GM19099 (cell line): ENCODE measurements around the gene VMP1.

Source experiments
- POLR2A ChIP-seq: IDR thresholded peaks from 3 replicates; pipeline ENCODE4 v1.6.1; 2011; ENCODE audit warnings: low read depth; ENCODE audit not compliant: insufficient read length; ENCODE audit errors: extremely low read depth

VMP1 gene

GRCh38 chr17:59695945-59696681, 11.3 kb upstream of the VMP1 start:
- no peak for TF ChIP-seq POLR2A

DNA sequence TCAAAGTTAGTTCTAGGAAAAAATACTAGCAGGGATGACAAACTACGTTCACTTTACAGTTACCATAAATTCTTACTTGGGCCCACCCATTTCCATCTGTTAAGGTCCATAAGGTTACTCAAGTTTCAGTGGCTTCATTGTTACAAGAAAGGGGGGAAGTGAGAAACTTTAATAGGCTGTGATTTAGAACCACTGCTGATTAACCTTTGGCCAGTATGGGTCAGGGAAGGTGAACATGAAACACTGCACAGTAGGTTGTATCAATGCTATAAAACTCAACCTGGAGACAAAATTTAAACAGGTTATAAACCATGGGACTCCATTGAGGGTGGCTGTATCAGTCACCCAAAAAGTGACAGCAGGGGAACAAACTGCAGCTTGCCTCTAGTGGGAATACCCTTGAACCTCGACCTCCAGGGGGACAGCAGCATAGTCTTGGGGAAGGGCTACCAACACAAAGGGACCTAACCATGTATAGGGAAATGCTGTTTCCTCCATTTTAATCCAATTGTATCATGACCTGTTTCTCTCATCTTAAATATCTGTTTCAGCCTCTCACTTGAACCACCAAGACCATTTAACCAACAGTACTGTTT, 10.7 kb upstream of the VMP1 start:
- peak; percentile 21 for TF ChIP-seq POLR2A

DNA sequence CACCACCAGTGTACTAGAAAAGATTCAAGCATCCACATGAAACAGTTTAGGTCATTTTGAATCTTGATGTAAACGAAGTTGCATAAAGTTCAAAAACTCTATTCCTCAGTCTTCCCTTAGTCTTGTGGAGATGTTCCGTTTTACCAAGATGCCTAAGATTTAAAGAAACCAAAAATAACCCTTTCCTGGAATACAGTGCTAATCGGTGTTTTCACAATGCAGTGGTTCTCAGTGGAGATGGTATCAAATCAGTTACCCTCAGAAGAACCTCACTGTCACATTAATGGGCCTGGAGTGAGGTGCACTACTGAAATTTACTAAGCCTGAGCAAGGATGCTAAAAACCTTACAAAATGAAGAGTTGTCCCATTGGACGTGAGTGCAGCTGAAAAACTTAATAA, 9.3 kb upstream of the VMP1 start:
- no peak for TF ChIP-seq POLR2A

DNA sequence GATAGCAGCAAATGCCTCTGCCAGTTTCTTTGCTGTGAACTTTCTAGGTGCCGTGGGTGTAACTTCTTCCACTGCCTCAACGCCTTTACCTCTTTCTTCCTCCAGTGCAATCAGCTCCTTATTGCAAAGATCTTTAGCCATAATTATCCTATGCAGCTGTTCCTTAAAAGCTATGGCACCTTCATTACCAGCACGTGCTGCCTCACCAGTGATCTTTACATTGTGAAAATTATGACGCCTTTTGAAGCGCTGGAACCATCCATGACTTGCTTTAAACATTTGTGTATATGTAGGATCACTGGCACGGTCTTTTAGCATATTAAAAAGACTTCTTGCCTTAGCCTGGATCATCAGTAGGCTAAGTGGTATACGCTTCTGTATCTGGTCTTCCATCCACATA, 8.2 kb upstream of the VMP1 start:
- TF ChIP-seq POLR2A, result no peak

DNA sequence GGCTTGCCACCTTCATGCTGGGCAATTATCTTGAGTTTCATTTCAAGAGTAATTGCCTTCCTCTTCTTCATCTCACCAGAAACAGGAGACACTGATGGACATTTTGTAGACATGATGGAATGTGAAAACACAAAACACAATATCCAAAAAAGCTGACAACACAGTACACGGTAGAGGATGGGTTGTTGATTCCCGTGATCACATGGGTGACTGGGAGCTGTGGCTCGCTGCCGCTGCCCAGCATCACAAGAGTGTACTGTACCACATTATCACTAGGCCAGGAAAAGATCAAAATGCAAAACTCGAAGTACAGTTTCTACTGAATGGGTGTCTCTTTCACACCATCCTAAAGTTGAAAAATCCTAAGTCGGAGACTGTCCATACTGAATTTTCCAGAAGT, 7.7 kb upstream of the VMP1 start:
- TF ChIP-seq POLR2A, result no peak

- no peak for TF ChIP-seq POLR2A
These were observed 5.2 kb upstream of the VMP1 start for GRCh38 chr17:59702304-59702703.

GRCh38 chr17:59707971-59708430, 547 bp downstream of the VMP1 start:
- TF ChIP-seq POLR2A, result no peak

DNA sequence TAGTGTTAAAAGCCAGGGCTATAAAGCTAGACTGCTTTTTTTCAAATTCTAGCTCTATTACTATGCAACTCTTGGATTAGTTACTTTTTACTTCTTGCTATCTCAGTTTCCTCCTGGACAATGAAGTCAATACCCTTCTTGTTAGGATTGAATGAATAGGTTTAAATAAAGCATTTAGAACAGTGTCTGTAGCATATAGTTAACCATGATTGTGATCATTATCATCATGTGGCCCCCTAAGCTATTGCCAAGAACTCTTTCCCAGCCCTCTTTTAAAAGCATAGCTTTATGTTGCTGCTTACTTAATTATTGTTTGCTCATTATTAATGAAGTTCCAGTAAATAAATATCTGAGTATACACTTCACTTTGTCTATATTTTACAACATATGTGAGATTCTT, 4.5 kb downstream of the VMP1 start:
- no peak for TF ChIP-seq POLR2A

GRCh38 chr17:59712862-59713261, 5.4 kb downstream of the VMP1 start:
- TF ChIP-seq POLR2A, result no peak

DNA sequence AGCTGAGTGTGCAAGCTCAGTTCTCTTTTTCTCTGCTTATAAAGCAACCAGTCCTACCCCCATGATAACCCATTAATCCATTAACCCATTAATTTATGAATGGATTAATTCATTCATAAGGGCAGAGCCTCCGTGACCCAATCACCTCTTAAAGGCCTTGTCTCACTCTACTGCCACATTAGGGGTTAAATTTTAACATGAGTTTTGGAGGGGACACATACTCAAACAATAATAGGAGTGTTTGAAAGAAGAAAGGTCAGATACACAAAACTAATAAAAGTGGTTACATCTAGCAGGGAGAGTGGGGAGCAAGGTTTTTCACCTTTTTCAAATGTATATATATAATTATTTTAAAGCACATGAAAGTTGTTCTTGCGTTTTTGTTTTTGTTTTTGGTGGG, 6.8 kb downstream of the VMP1 start:
- no peak for TF ChIP-seq POLR2A

GRCh38 chr17:59716427-59716826, 9.0 kb downstream of the VMP1 start:
- TF ChIP-seq POLR2A, result no peak

- TF ChIP-seq POLR2A, result no peak
These were observed 12.1 kb downstream of the VMP1 start for GRCh38 chr17:59719526-59719925.

DNA sequence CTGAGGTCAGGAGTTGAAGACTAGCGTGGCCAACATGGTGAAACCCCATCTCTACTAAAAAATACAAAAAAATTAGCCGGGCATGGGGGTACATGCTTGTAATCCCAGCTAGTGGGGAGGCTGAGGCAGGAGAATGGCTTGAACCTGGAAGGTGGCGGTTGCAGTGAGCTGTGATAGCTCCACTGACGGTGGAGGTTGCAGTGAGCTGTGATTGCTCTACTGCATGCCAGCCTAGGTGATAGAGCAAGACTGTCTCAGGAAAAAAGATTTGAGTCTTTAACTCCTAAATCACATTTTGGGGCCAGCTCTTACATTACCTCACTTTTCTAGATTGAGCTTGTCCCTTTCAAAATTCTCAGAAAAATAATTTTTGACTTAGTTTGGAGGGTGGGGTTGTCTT, 15.2 kb downstream of the VMP1 start:
- no peak for TF ChIP-seq POLR2A

DNA sequence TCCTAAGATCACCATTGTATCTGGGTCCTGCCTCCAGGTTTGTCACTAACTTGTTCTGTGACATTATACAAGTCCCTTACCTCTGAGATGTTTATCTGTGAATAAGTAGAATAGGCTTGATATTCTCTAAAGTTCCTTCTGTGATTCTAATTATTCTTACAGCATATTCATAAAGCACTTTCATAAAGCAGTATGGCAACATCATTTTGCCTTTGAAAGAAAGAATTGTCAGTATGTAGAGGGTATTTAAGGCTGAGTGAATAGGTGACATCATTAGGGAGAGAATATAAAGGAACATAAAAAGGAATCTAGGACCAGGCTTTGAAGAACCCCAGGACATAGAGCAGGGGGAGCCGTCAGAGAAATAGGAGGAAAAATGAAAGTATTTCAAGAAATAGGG, 15.6 kb downstream of the VMP1 start:
- TF ChIP-seq POLR2A, result no peak

DNA sequence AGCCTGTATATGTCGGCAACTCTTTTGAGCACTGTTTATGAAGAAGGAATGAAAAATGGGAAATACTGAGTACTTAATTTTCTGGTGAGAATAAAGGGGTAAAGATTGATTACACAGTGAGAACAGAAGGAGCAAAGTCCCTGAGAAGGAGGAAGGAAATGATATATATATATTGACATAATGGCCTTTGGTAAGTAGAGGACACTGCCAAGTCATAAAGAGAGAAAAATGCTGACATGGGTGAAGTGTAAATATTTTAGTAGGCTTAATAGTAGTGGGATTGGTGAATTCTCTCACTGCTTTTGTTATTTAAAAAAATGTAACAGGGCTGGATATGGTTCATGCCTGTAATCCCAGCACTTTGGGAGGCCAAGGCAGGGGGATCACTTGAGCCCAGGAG, 16.2 kb downstream of the VMP1 start:
- TF ChIP-seq POLR2A, result no peak

- TF ChIP-seq POLR2A, result no peak
These were observed 18.2 kb downstream of the VMP1 start for GRCh38 chr17:59725691-59726090.
